GM12878 (cell line): Measurements from ENCODE around the gene ALAS1. TPM values are rescaled to one million over a fixed set of nuclear protein-coding genes. Genes with fewer than 3 reads are reported as not detected.

Experiments
- ATAC-seq: fragments of 200-7000 bp; cut with Tn5 transposase; 3 replicates; pipeline ENCODE4 v1.9.1; 2020; ENCODE audit warnings: mild to moderate bottlenecking, moderate library complexity
- Bru-seq: library from RNA; stranded (reverse); fragments of 400-500 nt; gene quantifications from one replicate; lab custom pipeline; 2021; lab: Mats Ljungman, UMichigan
- BruChase-seq, 2 experiments: library from RNA; stranded (reverse); fragments of 400-500 nt; gene quantifications; one replicate each; lab custom pipeline; 2021; lab: Mats Ljungman, UMichigan
- BruUV-seq: library from RNA; stranded (reverse); fragments of 400-500 nt; replicated peaks from 2 replicates; lab custom pipeline; 2021; lab: Mats Ljungman, UMichigan
- CTCF ChIA-PET: fragments of 300-600 bp; sonication (Branson Sonifier 250); formaldehyde crosslinking; extraction: SDS; loops from one replicate; lab custom pipeline; 2021; ENCODE audit warnings: inconsistent platforms; lab: Yijun Ruan, JAX
- POLR2A ChIA-PET: fragments of 350-600 bp; formaldehyde crosslinking; extraction: SDS; loops from one replicate; lab custom pipeline; 2021; ENCODE audit warnings: inconsistent platforms; lab: Charles Lee
- RAD21 ChIA-PET: fragments of 300-600 bp; sonication (Branson Sonifier 250); formaldehyde crosslinking; loops from one replicate; lab custom pipeline; 2023; ENCODE audit warnings: antibody characterized with exemption; ENCODE audit not compliant: unreplicated experiment; lab: Charles Lee
- SMC1A ChIA-PET: fragments of 300-600 bp; sonication (Branson Sonifier 250); formaldehyde crosslinking; loops from one replicate; lab custom pipeline; 2023; ENCODE audit not compliant: unreplicated experiment, uncharacterized antibody; lab: Charles Lee
- DNase-seq: peaks from one replicate; pipeline ENCODE4 v3.0.0-alpha.2; 2011; ENCODE audit warnings: low read depth, low spot score
- FAIRE-seq: peaks from 3 replicates; lab custom pipeline; 2011; peaks lifted over from hg19 to GRCh38; lab: Jason Lieb, UNC
- H2AFZ ChIP-seq: 2 replicates; pipeline ENCODE4 v1.6.0; 2011; ENCODE audit warnings: low read depth, low read length, control low read depth; ENCODE audit not compliant: control insufficient read depth
- H3K27ac ChIP-seq: 2 replicates; pipeline ENCODE4 v1.5.1; 2011; ENCODE audit warnings: control low read depth; ENCODE audit not compliant: control insufficient read depth, insufficient read depth
- H3K27me3 ChIP-seq, 2 experiments: replicated peaks in 1 of 2; 2 replicates each; pipeline versions ENCODE4 v1.6.0 to v1.6.1; 2011; ENCODE audit warnings: low read length in 1 of 2; ENCODE audit not compliant: control insufficient read depth in 2 of 2, insufficient read depth in 2 of 2
- H3K36me3 ChIP-seq, 2 experiments: 2 replicates each; pipeline ENCODE4 v1.5.1; 2011; ENCODE audit warnings: low read length in 1 of 2; ENCODE audit not compliant: control insufficient read depth in 2 of 2, insufficient read depth in 2 of 2
- H3K4me1 ChIP-seq: 2 replicates; pipeline ENCODE4 v1.6.1; 2011; ENCODE audit warnings: mild to moderate bottlenecking, low read length, moderate library complexity, mixed read lengths; ENCODE audit not compliant: control insufficient read depth, insufficient read depth
- H3K4me2 ChIP-seq: 2 replicates; pipeline ENCODE4 v1.6.0; 2011; ENCODE audit warnings: control low read depth; ENCODE audit not compliant: control insufficient read depth, insufficient read depth
- H3K4me3 ChIP-seq: fragments of 200-600 bp; sonication (generic); 2 replicates; pipeline ENCODE4 v1.5.1; 2016
- H3K79me2 ChIP-seq: 2 replicates; pipeline ENCODE4 v1.6.0; 2011; ENCODE audit warnings: low read length; ENCODE audit not compliant: control insufficient read depth, insufficient read depth
- H3K9ac ChIP-seq: 2 replicates; pipeline ENCODE4 v1.8.0; 2011; ENCODE audit warnings: low read length, control low read depth, mixed read lengths; ENCODE audit not compliant: control insufficient read depth, insufficient read depth
- H3K9me3 ChIP-seq: replicated peaks from 3 replicates; pipeline ENCODE4 v1.5.1; 2011; ENCODE audit warnings: mild to moderate bottlenecking, low read length; ENCODE audit not compliant: control insufficient read depth, insufficient read depth
- H4K20me1 ChIP-seq: 2 replicates; pipeline ENCODE4 v1.6.0; 2011; ENCODE audit not compliant: control insufficient read depth, insufficient read depth
- ASH2L ChIP-seq: fragments of 300-600, 200-600 bp; sonication (generic); IDR thresholded peaks from 2 replicates; pipeline ENCODE4 v1.6.1; 2017; ENCODE audit warnings: low read depth, mild to moderate bottlenecking, borderline replicate concordance
- ATF3 ChIP-seq: IDR thresholded peaks from 2 replicates; pipeline ENCODE4 v1.6.1; 2011; ENCODE audit warnings: low read depth, mild to moderate bottlenecking, low read length, moderate library complexity, borderline replicate concordance; ENCODE audit errors: extremely low read depth
- BHLHE40 ChIP-seq, 2 experiments: fragments of 450-650 bp in 1 of 2; IDR thresholded peaks; 2 replicates each; pipeline ENCODE4 v1.6.1; 2011 to 2017; ENCODE audit warnings: low read depth in 2 of 2, borderline replicate concordance in 1 of 2, improper control_type of control experiment in 1 of 2, low read length in 1 of 2, mild to moderate bottlenecking in 1 of 2
- BRCA1 ChIP-seq: IDR thresholded peaks from 2 replicates; pipeline ENCODE4 v1.6.1; 2011; ENCODE audit warnings: low read depth, low read length, improper control_type of control experiment
- CBX5 ChIP-seq: sonication (generic); IDR thresholded peaks from 2 replicates; pipeline ENCODE4 v1.6.1; 2016; ENCODE audit warnings: low read depth, moderate library complexity, mild to moderate bottlenecking, inconsistent platforms
- DPF2 ChIP-seq: fragments of 450-650 bp; IDR thresholded peaks from 2 replicates; pipeline ENCODE4 v1.6.1; 2017; ENCODE audit warnings: mild to moderate bottlenecking
- EGR1 ChIP-seq, 2 experiments: IDR thresholded peaks; 1 replicate in 1 of 2; 2 replicates in 1 of 2; pipeline ENCODE4 v1.6.1; 2011 to 2012; ENCODE audit warnings: low read depth in 2 of 2, low read length in 2 of 2, borderline replicate concordance in 1 of 2, mild to moderate bottlenecking in 1 of 2, moderate library complexity in 1 of 2
- FOS ChIP-seq: IDR thresholded peaks from 3 replicates; pipeline ENCODE4 v1.6.1; 2011; ENCODE audit warnings: borderline replicate concordance; ENCODE audit not compliant: insufficient read length; ENCODE audit errors: extremely low read depth
- IRF5 ChIP-seq: fragments of 450-650 bp; IDR thresholded peaks from 2 replicates; pipeline ENCODE4 v1.6.1; 2017; ENCODE audit warnings: borderline replicate concordance
- MTA3 ChIP-seq: IDR thresholded peaks from 2 replicates; pipeline ENCODE4 v1.6.1; 2012; ENCODE audit warnings: low read length, inconsistent platforms, borderline replicate concordance
- PKNOX1 ChIP-seq: fragments of 450-650 bp; IDR thresholded peaks from 2 replicates; pipeline ENCODE4 v1.6.1; 2016; ENCODE audit warnings: mild to moderate bottlenecking
- POLR2AphosphoS2 ChIP-seq: IDR thresholded peaks from 2 replicates; pipeline ENCODE4 v1.6.1; 2011; ENCODE audit warnings: low read depth, mild to moderate bottlenecking, low read length, improper control_type of control experiment, moderate library complexity
- SUZ12 ChIP-seq: fragments of 200-600 bp; sonication (generic); IDR thresholded peaks from one replicate; pipeline ENCODE4 v1.6.1; 2018; ENCODE audit warnings: antibody characterized with exemption, mild to moderate bottlenecking; ENCODE audit not compliant: unreplicated experiment
- WGBS: methylation state at CpG from one replicate; pipeline ENCODE4 v1.1.6; 2016; ENCODE audit warnings: low lambda C conversion rate; ENCODE audit not compliant: insufficient replicate concordance, insufficient coverage; ENCODE audit errors: missing lambda C conversion rate; 5-methylcytosine and 5-hydroxymethylcytosine counted together
- in situ Hi-C: fragments of 300-500 bp; cut with MboI; formaldehyde crosslinking; loops from 9 replicates; pipeline ENCODE4 v1.14.3; 2018; ENCODE audit warnings: mixed read lengths
- intact Hi-C: fragments of 100-400 bp; cut with micrococcal nuclease; formaldehyde crosslinking; loops from one replicate; pipeline ENCODE4 v1.14.2; 2022; ENCODE audit not compliant: unreplicated experiment
- long read RNA-seq, 2 experiments: library from polyadenylated mRNA; unstranded; transcript quantifications; one replicate each; pipeline ENCODE4 v2.0.0, GENCODE V29; 2019 to 2020
- polyA minus RNA-seq, 3 experiments: library from RNA; depleted of rRNA, polyadenylated mRNA; stranded (reverse); fragments of >200 nt; gene quantifications; 2 replicates each; pipeline ENCODE4 v1.2.3, GENCODE V29; 2011
- polyA plus RNA-seq, 11 experiments: library from polyadenylated mRNA; depleted of rRNA in 4 of 11; unstranded in 6 of 11; stranded (reverse) in 5 of 11; fragments of >200 nt; fragmentation: Nextera tagmentation in 4 of 11; fragmentation: Illumina TruSeq in 1 of 11; extraction: Ambion mirVana in 4 of 11; extraction: Trizol in 1 of 11; gene quantifications; 1 replicate in 1 of 11; 2 replicates in 10 of 11; pipeline versions ENCODE4 v1.2.1 to v1.2.3, GENCODE V29; 2011 to 2016; ENCODE audit warnings: inconsistent platforms in 2 of 11, missing spikeins in 2 of 11, low read depth in 1 of 11
- total RNA-seq, 4 experiments: library from RNA; depleted of rRNA in 3 of 4; stranded (reverse); fragments of >200 nt in 3 of 4; fragmentation: Illumina TruSeq in 1 of 4; extraction: Trizol in 1 of 4; gene quantifications; 2 replicates each; pipeline versions ENCODE4 v1.2.1 to v1.2.3, GENCODE V29; 2013 to 2021

Gene ALAS1
- 28.6 and 30.9 TPM in 2 replicates for total RNA-seq (2013; cell fraction: nucleolus; rRNA removed)
- total RNA-seq (2014; rRNA removed) (77.4 and 89.8 TPM in 2 replicates), total RNA-seq (2014; rRNA removed; fragmentation: Illumina TruSeq; extraction: Trizol) (69.5 and 69.9 TPM in 2 replicates), total RNA-seq (2021) (75.4 and 75.9 TPM in 2 replicates), polyA plus RNA-seq (2011; rRNA removed) (78.1 and 95.0 TPM in 2 replicates), polyA plus RNA-seq (2014; fragmentation: Illumina TruSeq; extraction: Trizol) (73.0 and 103 TPM in 2 replicates), polyA plus RNA-seq (2014; fragmentation: Nextera tagmentation; extraction: Ambion mirVana) (100 to 1,000 TPM; 111 to 115 TPM), polyA plus RNA-seq (2014; rRNA removed) (78.6 and 93.1 TPM in 2 replicates), polyA plus RNA-seq (2016; fragmentation: Nextera tagmentation; extraction: Ambion mirVana) (100 to 1,000 TPM in 1 of 2 experiments, 10 to 100 TPM in 1; 88.4 to 102 TPM), polyA minus RNA-seq (2011; rRNA and poly(A)+ RNA removed) (58.7 and 81.0 TPM in 2 replicates), Bru-seq, nascent RNA (percentile 82 among the genes with signal in this experiment), BruChase-seq, experiment 1, labeled RNA remaining after a 6-hour chase (percentile 84 among the genes with signal in this experiment), BruChase-seq, experiment 2, labeled RNA remaining after a 2-hour chase (percentile 82 among the genes with signal in this experiment)
- 39.1 TPM for polyA plus RNA-seq (2011; ENCODE audit: low read depth)
- polyA plus RNA-seq (2011; cell fraction: cytosol; rRNA removed), result 143 and 164 TPM in 2 replicates
- 63.6 and 72.3 TPM in 2 replicates for polyA plus RNA-seq (2011; cell fraction: nucleus; rRNA removed)
- polyA plus RNA-seq (2012), result 43.2 and 54.2 TPM in 2 replicates
- 27.3 and 33.2 TPM in 2 replicates for polyA minus RNA-seq (2011; cell fraction: cytosol; rRNA and poly(A)+ RNA removed)
- 10.6 and 24.6 TPM in 2 replicates for polyA minus RNA-seq (2011; cell fraction: nucleus; rRNA and poly(A)+ RNA removed)
- long read RNA-seq, experiment 1, transcript ALAS1-204 (11 exons, 2,125 nt), result major isoform, 73 of 110 reads
- long read RNA-seq, experiment 1, transcript ALAS1-201 (11 exons, 2,212 nt), result minor isoform, 7 of 110 reads
- long read RNA-seq, experiment 1, transcript ALAS1-205 (12 exons, 2,356 nt), result minor isoform, 11 of 110 reads
- long read RNA-seq, experiment 1, partial matches to known transcripts, result 5 of 110 reads
- long read RNA-seq, experiment 1, other reads (novel, unspliced or antisense), result 14 of 110 reads
- long read RNA-seq, experiment 2, transcript ALAS1-205 (12 exons, 2,356 nt), result minor isoform, 20 of 352 reads
- long read RNA-seq, experiment 2, transcript ALAS1-201 (11 exons, 2,212 nt), result minor isoform, 31 of 352 reads
- long read RNA-seq, experiment 2, transcript ALAS1-204 (11 exons, 2,125 nt), result major isoform, 224 of 352 reads
- long read RNA-seq, experiment 2, partial matches to known transcripts, result 53 of 352 reads
- long read RNA-seq, experiment 2, other reads (novel, unspliced or antisense), result 22 of 352 reads

- H3K4me1 ChIP-seq, result peaks cover 37% of the 10 kb centered on the region
- peak within 1 kb of the TSS; percentile 99 for H3K4me2 ChIP-seq
- in situ Hi-C loops, result no loop called here
- H3K79me2 ChIP-seq, result peaks cover 21% of the 10 kb centered on the region
- H3K27me3 ChIP-seq, result no peaks in the 10 kb centered on the region
- no peaks in the 10 kb centered on the region for H3K9me3 ChIP-seq
- CTCF ChIA-PET, result interaction anchor here (1.1 to 1.8 kb wide), 3 partner anchors 22 to 141 kb away, joined by 3 to 4 read pairs (median 4); no protein-coding TSS in a partner anchor
- no TSS peak for BruUV-seq
- H3K9ac ChIP-seq, result peak within 1 kb of the TSS; percentile 84
- peak within 1 kb of the TSS; percentile 91 for H2AFZ ChIP-seq
- SMC1A ChIA-PET, result interaction anchor here (1.6 kb wide), 1 partner anchor 12 kb away, joined by 3 read pairs; no protein-coding TSS in a partner anchor
- peaks cover 0 to 4% of the 10 kb centered on the region in 2 experiments; a peak in 1 of 4 replicates for H3K36me3 ChIP-seq
- DNase-seq (peak; percentile 72), ATAC-seq (peak; percentile 88), FAIRE-seq (peak; percentile 96)
- peak within 1 kb of the TSS; percentile 71 for H3K27ac ChIP-seq
- peak within 1 kb of the TSS; percentile 89 for H3K4me3 ChIP-seq
- RAD21 ChIA-PET, result no interaction called here
- intact Hi-C loops, result loop anchor here (2.0 kb wide), 1 partner anchor 43 kb away; the partner anchor contains the start of gene POC1A
- POLR2A ChIA-PET, result interaction anchor here (1.0 to 1.2 kb wide), 4 partner anchors 11 to 215 kb away, joined by 3 read pairs; no protein-coding TSS in a partner anchor
- no peaks in the 10 kb centered on the region for H4K20me1 ChIP-seq
- WGBS, result 1% methylated on average over 67 of the region's 71 CpGs
- TF ChIP-seq PKNOX1 (no peak), POLR2AphosphoS2 (peak; percentile 95), EGR1 (IDR thresholded peaks at IDR 0.05; ENCODE audit: borderline replicate concordance in 1 of 2, low read depth in 2 of 2, low read length in 2 of 2) (peak in 1 of 2 experiments; percentile 66; a peak in 1 of 3 replicates), CBX5 (no peak), IRF5 (no peak), BRCA1 (no peak), ASH2L (no peak), MTA3 (no peak; the same call in 1 of the 2 replicates), FOS (no peak), BHLHE40 (IDR thresholded peaks at IDR 0.05; ENCODE audit: borderline replicate concordance in 1 of 2, low read depth in 2 of 2, low read length in 1 of 2) (peak in 1 of 2 experiments; percentile 70; a peak in 2 of 4 replicates), ATF3 (no peak), SUZ12 (no peak), DPF2 (peak; percentile 91)
Measured at GRCh38 chr3:52197842-52198625, at the start of gene ALAS1. ALAS1 (plus strand) TSS chr3:52198160; CDS start chr3:52199242, 1,082 bp downstream.
